Suppressor macrophage treated with lipopolysaccharide for 4 hours (primary cell): Measurements from ENCODE around the gene TMEM167A.

Source experiments
- DNase-seq: peaks from one replicate; pipeline ENCODE4 v3.0.0-alpha.2; 2020

The TMEM167A gene, protein sequence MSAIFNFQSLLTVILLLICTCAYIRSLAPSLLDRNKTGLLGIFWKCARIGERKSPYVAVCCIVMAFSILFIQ

DNA sequence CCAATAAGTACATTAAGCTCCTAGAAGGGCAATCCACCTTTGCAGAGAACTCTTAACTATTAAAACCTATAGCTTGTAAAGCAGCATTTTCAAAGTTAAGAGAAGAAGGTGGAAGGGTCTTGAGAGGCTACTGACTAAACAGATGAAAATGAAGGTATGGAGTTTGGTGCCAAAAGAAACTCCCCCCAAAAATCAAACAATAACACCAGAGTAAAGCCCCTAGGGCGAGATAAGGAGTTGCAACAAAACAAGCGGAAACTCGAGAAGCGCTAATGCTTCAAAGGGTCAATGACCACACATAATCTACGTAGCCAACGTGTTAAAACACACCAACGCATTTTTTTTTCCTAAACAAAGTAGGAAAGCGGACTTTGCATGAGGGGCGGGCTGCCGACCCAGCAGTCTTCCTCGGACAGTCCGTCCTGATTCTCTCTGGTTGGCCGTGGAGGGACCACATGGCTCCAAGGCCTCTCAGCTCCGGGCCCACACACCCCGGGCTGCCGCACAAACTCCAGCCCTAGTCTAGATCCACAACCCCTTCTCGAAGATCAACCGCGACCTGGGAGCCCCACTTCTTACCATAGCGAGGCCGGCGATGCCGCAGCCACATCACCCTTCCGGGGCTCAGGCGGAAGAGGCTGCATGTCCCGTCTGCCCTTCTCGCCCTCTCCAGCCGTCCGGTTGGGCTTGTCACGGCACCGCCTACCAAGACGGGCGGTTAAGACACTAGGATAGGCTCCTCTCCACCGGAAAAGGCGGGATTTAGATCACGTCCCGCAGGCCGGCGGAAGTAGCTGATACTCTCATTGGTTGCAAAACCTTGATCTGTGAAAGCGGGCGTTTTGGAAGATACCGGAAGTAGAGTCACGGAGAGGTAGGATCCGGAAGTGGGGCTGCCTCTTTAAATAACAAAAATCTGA, at the start of gene TMEM167A, which contains the start of gene XRCC4:
TMEM167A (minus strand) TSS at position 653 of the 920 bp plus-strand sequence; CDS start at position 582, 71 bp downstream.
XRCC4 (plus strand) TSS at position 806 of the 920 bp plus-strand sequence. CDS start 27,373 bp downstream, outside the sequence.
- peak; percentile 99 for DNase-seq

DNA sequence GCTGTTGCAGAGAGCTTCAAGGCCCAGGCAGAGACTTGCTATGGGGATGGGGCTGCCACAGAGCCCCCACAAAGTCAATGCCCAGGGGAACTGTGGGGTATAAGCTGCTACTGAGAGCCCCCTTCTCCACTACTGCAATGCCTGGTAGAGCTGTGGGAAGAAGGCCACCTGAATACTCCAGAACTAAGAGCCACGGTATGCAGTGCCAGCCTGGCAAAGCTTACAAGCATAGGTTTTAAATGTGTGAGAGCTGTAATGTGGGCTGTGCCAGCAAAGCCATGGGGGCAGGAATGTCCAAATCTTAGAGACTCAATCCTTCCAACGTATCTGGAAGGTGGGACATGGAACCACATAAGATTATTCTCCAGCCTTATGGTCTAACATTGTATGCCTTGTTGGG, 49.3 kb upstream of the TMEM167A start:
- no peak for DNase-seq

DNA sequence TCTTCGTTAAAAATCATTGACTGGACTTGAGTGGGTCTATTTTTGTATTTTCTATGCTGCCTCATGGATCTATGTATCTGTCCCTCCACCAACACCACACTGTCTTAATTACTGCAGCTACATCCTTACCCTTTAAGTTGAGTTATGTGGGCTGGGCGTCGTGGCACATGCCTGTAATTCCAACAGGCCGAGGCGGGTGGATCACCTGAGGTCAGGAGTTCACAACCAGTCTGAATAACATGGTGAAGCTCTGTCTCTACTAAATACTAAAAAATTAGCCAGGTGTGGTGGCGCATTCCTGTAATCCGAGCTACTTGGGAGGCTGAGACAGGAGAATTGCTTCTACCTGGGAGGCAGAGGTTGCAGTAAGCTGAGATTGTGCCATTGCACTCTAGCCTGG, 48.4 kb upstream of the TMEM167A start:
- no peak for DNase-seq

DNA sequence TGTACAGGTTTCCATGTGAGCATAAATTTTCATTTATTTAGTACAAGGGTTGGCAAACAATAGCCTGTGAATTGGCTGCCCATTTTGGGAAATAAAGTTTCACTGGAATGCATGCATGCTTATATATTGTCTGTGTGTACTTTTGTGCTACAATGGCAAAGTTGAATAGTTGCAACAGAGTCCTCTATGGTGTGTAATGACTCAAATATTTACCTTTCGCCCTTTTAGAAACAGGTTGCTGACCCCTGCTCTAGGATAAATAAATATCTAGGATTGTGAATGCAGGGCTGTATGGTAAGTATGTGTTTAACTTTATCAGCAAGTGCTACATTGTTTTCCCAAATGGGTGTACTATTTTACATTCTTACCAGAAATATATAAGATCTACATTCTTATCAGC, 47.4 kb upstream of the TMEM167A start:
- DNase-seq: no peak

DNA sequence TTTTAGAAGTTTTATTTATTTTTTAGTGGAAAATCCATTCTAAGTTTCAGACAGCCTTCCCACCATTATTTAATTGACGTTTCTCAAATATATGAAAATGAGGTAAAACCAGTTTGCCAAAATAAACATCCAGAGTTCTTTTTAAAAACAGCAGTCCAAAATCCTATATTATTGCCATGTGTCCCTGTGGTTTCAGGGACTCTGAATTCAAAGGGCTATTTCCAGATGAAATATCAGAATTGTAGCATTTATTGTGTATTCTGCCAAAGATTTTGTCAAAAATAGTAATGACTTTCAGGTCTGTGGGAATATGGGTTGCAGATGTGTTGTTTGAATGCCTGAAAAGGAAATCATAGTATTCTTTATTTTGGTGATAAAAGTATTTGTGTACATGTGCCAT, 41.8 kb upstream of the TMEM167A start:
- DNase-seq: no peak

DNA sequence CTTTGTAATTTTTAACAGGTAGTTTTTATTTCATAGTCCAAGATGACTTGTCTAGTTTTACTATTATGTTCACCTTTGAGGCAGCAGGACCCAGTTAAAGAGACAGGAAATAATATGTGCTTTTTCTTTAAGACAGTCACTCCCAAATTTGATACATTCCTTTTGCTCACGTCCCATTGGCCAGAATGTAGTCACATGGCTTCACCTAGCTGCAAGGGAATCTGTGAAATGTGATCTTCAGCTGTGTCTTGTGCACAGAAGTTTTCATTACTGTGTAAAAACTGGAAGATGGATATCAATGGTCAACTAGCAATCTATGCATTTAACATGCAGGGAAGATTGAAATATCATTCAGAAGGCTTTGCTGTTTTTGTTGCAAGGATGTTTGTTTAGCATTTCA, 41.3 kb upstream of the TMEM167A start:
- no peak for DNase-seq

DNA sequence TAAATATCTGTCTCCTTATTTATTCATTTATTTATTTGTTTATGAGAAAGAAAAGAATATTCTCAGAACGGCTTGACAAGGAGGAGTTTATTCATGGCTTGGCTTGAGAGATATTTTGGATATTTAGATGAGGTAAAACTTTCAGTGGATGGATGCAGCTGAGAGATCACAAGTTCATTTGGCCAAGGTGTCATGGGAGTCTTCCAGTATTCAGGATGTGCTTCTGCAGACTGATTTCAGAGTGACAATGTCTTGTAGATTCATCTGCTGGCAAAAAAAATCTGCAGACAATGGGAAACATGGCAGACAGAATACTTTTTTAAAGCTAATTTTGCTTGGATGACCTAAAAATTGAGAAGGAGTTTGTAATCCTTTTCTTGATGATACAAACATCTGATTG, 38.6 kb upstream of the TMEM167A start:
- no peak for DNase-seq

DNA sequence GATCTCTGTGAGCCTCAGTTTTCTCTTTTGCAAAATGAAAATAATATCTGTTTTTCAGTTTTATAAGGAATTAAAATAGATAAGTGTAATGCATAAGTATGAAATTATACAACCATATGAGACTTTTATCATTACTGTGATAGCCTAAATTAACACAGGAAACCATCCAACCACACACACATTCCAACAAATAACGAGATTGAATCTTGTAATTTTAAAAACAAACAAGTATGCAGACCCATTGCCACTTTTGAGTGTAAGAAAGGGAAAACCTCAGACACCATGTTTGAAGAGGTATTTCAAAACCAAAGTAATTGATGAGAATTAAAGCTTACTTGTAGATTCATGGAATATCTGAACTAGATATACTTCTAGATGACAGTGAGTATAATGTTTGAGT, 32.2 kb upstream of the TMEM167A start:
- DNase-seq: no peak

DNA sequence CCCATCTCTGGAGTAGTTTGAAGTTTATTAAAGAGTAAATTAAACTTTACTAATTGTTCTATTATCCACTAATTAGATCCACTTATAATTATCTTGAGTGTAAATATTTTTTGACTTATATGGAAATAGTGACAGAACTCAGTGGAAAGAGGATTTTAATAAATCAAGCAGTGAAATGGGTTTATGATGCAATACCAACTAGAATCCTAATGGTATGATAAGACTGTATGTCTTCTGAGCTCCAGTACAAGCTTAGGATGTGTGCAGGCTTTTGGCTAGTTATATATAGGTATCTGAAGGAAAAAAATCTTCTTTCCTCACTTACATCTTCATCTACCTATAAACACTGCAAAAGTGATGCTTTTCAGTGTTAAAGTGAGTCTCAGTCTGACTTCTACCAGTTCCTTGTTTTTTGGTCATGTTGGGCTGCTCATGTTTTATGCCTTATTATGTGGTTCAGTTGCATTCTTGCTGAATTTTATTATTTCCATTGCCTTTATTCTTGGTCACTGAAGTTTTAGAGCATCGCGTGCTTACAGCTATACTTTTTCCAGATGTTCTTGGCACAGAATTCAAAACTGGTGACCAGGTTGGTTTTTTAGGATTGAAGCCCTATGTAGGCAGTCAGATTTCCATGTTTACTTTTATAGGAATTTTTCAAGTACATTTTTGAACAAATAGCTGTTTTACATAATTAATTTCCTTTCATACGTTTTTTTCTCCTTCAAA, 30.7 kb upstream of the TMEM167A start:
- DNase-seq: no peak

DNA sequence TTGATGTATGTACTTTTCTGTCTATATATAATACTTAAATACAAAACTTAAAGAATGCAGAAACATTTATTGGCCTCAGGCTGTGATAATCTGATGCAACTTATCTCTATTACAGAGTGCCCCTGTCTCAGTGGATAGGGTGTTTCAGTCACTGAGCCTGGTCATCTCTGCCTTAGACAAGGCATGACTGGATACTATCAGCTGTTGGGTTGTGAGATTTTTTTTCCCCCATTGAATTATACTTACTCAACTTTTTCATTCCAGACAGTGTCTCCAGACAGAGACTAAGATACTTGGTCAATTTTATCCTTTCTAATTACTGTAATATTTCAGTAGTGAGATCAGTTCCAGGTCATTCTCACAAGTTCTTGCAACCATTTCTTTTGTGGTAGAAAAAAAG, 26.8 kb upstream of the TMEM167A start:
- DNase-seq: no peak

DNA sequence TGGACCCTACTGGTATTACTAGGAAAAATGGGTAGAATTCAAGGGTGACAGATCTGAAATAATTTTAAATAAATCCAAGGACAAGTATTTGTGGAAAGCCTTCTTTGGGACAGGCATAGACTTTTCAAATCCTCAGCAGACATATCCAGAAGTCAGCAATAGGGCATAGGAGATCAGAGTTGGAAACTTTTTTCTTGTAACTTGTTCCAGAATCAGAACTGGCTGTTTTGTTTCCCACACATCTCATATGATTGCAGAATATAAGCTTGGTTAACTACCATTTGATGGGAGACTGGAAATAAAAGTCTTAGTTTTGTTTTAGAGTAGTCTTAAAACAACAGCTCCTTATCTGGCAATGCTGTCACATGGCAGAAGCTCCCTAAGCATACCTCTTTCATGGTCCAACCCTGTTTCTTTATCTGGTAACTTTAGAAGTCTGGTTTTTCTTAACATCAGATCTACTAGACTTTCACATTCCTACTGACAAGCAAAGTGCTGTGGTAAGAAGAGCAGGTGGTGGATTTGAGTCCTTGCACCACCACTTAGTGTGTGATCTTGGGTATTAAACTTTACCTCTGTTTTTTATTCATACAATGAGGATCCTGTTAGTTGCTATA, 25.3 kb upstream of the TMEM167A start:
- no peak for DNase-seq

DNA sequence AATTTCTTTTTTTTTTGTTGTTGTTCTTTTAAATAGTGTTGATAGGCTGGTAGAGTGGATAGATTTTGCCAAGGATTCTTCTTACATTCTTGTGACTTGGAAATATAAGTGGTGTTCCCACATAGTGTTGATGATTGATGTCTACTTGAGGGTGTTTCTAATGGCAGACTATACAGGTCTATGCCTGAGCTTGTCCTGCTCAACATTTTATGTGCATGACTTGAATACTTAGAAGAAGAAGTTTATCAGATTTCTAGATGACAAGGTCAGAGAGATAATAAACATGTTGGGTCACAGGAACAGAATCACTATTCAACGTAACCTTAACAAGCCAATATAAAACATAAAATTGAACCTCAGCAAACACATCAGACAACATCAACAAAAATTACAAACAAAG, 24.3 kb upstream of the TMEM167A start:
- DNase-seq: no peak

DNA sequence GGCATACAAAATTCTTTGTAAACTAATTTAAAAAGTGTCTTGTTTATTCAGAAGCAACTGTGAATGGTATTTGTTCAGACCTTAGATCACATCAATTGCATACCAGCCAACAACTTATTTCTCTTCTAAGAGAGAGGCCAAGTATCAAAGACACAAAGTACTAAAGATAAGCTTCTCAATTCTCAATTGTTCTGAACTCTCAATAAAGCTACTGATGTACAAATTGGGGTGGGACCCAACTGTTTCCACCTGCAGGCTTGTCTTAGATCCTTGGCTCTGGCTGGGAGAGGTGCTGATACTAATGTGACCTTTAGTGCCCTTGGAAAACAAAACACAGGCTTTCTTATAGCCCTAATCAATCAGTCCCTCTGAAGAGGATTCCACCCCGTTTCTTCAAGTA, 22.3 kb upstream of the TMEM167A start:
- DNase-seq: no peak

DNA sequence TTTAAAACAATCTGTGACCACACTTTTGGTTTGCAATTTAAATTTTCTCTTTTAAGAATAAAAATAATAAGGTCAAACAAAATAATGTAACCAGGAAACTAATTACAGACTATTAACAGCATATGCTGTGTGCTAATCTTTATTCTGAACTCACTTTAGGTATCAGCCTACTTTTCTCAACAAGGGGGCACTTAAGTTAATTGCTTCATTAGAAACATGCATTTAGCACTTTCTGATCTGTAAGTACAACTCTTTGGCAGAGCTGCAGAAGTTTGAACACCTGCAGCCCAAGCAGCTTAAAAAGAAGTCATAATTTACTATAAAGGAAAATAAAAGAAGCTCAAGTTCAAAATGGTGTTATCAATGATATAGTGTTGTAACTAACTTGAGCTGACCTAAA, 21.8 kb upstream of the TMEM167A start:
- DNase-seq: no peak

DNA sequence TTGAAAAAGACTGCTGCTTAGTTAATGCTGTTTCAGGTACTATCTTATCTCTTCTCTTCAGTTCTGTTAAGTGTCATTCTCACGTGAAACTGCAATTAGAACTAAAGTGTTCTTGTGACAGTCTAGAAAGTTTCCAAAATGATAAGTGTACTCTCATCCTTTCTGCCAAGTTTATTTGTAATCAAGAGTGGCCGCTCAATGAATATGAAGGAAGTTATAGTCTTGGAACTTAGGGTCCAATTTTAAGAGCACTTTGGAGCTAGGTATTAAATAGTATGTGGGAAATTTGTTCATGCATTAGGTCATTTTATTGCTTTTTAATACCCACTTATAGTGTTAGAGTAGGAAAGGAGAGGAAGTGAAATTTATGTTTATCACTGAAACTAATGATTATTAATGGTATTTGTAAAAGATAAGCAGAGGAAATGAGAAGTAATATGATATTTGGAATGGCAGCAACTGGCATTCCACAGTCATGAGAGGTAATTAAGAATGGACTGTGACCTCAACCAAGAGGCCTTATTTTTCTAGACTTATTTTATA, 20.6 kb upstream of the TMEM167A start:
- DNase-seq: no peak

DNA sequence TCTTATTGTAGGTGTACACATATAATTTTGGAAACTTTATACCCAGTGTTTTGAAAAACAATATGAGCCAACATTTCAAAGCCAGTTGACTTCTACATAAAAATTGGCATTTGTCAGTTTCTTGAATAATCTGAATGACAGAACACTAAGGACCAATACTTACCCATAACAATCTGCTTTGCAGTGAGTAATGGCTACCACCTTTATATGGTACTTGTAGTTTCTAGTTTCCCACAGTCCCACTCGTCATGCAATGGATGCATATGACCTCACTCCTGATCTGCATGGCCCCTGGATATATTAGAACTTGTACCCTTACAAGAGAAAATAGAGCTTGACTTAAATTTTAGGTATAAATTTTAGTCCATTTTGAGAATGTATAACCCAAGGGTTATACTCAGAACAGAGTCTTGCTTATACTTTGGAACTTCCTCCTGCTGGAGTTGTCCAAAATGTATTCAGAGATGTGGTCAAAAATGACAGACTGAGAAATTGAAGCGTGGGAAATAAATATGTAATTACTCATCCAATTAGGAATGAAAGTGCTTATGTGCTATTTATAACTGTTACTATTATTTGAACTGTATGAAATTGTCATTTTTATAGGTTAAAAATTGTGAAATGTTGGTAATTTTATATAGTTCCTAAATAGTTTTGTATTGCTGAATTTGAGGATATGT, 19.6 kb upstream of the TMEM167A start:
- peak; percentile 20 for DNase-seq

DNA sequence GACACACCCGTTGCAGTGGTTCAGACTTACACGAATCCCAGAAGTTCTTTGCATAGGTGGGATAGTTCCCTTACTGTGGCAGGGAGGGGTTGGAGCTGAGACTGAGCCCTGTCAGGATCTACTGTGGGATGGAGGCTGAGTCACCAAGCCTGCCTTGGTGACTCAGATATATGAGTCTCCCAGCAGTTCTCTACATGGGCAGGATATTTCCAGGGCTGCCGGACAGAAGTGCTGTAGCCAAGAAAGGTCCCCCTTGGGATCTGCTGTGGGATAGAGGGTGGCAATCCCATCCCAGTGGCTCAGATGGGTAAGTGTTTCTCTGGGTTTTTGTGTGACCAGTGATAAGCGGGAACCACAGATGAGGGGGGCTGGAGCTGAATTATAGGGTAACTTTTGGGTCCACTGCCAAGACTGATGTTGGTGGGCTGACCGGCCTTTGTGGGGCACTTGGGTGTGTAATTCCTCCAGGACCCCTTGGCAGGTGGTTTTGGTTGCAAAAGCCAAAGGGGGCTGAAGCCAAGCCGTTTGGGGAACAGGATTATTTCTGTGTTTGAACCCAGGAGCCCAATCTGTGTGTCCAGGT, 18.9 kb upstream of the TMEM167A start:
- DNase-seq: peak; percentile 42

DNA sequence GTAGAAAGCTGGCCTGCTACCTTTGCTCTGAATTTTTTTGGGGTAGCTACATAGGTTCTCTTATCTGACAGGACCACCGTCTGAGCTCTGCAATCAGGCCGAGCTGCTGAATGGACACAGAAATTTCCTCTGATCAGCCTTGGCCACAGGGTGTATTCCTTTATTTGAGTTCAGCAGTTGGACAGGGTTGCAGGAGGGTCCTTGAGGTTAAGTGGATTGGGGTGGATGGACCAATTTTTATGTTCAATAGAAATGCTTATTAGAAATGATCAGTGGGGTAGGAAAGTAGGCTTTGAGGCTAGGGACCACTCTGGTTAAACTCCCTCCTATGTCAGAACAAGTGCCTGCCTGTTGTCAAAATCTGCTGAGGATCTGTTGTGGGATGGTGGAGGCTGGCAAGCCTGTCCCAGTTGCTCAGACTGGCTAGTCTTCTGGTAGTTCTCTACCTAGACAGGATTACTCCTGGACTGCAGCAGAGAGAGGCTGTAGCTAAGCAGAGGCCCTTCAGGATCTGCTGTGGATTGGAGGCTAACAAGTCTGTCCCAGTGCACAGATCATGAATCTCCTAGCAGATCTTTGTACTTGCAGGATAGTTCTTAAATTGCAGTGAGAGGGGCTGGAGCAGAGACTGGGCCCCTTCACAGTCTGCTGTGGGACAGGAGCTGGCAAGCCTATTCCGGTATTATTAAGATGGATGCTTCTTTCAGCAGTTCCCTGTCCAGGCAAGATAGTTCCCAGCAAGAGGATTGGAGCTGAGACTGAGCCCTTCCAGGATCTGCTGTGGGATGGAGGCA, 18.2 kb upstream of the TMEM167A start:
- DNase-seq: no peak

DNA sequence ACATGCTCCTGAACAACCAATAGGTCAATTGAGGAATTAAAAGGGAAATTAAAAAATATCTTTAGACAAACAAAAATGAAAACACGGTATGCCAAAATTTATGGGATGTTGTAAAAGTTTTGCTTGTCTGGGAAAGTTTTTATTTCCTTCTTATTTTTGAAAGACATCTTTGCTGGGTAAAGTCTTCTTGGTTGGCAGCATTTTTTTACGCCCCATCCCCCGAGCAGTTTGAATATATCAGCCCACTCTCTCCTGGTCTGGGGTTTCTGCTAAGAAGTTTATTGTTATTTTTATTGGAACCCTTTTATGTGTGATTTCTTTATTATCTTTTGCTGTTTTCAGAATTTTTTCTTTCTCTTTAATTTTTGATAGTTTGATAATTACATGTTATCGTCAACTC, 16.5 kb upstream of the TMEM167A start:
- DNase-seq: no peak

DNA sequence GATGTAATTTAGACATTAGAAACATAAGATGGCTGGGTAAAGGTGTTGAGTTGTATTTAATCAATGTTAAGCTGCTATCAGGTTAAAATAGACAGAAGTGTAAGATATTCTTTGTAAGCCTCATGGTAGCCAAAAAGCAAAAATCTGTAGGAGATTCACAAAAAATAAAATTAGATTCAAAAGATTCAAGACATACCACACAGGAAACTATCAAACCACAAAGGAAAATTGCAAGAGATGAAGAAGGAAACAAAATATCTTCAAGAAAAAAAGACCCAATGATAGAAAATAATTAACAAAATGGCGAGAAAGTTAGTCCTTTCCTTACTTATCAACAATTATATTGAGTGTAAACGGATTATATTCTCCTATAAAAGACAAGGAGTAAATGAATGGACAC, 15.4 kb upstream of the TMEM167A start:
- no peak for DNase-seq

DNA sequence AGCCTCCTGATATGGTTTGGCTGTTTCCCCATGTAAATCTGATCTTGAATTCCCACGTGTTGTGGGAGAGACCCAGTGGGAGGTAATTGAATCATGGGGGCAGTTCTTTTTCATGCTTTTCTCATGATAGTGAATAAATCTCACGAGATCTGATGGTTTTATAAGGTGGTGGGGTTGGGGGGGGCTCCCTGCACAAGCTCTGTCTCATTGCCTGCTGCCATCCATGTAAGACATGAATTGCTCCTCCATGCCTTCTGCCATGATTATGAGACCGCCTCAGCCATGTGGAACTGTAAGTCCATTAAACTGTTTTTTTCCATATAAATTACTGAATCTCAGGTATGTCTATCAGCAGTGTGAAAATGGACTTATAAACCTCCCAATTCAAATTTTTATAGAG, 13.0 kb upstream of the TMEM167A start:
- no peak for DNase-seq
